Muscle of leg (tissue), 11 donors: Measurements from ENCODE around the gene TTC1. TPM values are rescaled to one million over a fixed set of nuclear protein-coding genes. Genes with fewer than 3 reads are reported as not detected.

ENCODE experiments used
- DNase-seq: peaks from one replicate; pipeline ENCODE4 v3.0.0; 2013
- H3K27ac ChIP-seq: one replicate; pipeline ENCODE4 v1.5.1; 2013; ENCODE audit warnings: mild to moderate bottlenecking, low read length, control low read depth
- H3K27me3 ChIP-seq: one replicate; pipeline ENCODE4 v1.6.1; 2013; ENCODE audit warnings: low read length; ENCODE audit not compliant: control insufficient read depth, insufficient read depth
- H3K36me3 ChIP-seq: one replicate; pipeline ENCODE4 v1.6.1; 2013; ENCODE audit warnings: low read length; ENCODE audit not compliant: control insufficient read depth, insufficient read depth
- H3K4me1 ChIP-seq: one replicate; pipeline ENCODE4 v1.6.1; 2013; ENCODE audit warnings: low read length; ENCODE audit not compliant: control insufficient read depth, insufficient read depth
- H3K4me3 ChIP-seq: one replicate; pipeline ENCODE4 v1.5.1; 2013; ENCODE audit warnings: low read length, control low read depth
- H3K9me3 ChIP-seq: replicated peaks from 2 replicates; pipeline ENCODE4 v1.6.1; 2013; ENCODE audit warnings: low read depth, low read length; ENCODE audit not compliant: control insufficient read depth
- WGBS: methylation state at CpG from one replicate; pipeline ENCODE4 v1.1.5; 2013; ENCODE audit warnings: missing lambda C conversion rate; ENCODE audit not compliant: insufficient coverage; 5-methylcytosine and 5-hydroxymethylcytosine counted together
- polyA plus RNA-seq, 8 donors: library from polyadenylated mRNA; unstranded; fragments of 120-200 nt; gene quantifications; one replicate each; pipeline versions ENCODE4 v1.2.1 to v1.2.3, GENCODE V29; 2013; ENCODE audit warnings: inconsistent platforms in 1 of 8, low replicate concordance in 1 of 8; ENCODE audit not compliant: insufficient read length in 8 of 8, insufficient read depth in 1 of 8
- total RNA-seq: library from RNA; stranded (reverse); fragments of 120-200 nt; gene quantifications from one replicate; pipeline ENCODE4 v1.2.4, GENCODE V29; 2013

The TTC1 gene
- total and polyA plus RNA-seq, 9 donors: 41.3 to 47.5 (median 44.4) TPM

DNA sequence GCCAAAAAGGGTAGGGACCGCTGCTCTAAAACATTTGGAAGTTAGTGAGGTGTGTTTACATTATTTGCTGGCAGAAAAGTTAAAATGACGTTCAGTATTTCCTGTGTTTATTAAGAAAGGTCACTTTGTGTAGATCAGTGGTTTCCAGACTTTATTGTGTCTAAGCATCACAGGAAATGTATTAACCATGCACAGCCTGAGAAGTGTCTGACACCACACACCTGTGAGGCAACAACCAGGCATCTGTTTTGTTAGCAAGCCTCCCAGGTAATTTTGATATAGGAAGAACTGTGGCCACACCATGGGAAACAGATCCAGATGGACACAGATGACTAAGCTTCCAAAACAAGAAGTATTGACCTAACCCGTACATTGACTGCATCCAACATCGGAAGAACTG is 12.0 kb downstream of the TTC1 start:
- no peak for DNase-seq
- H3K36me3 ChIP-seq: peaks cover 25% of the 10 kb centered on the region
- H3K4me3 ChIP-seq: no peak overlapping the region
- H3K4me1 ChIP-seq: no peaks in the 10 kb centered on the region
- no peaks in the 10 kb centered on the region for H3K9me3 ChIP-seq
- H3K27me3 ChIP-seq: no peaks in the 10 kb centered on the region
- 47% methylated on average over 2 of the region's 4 CpGs for WGBS
- no peak overlapping the region for H3K27ac ChIP-seq

- no CpG with 5 or more reads among the region's 3 CpGs for WGBS
- peak; percentile 80 for DNase-seq
- H3K4me3 ChIP-seq: no peak overlapping the region
- H3K9me3 ChIP-seq: no peaks in the 10 kb centered on the region
- H3K27me3 ChIP-seq: no peaks in the 10 kb centered on the region
- H3K4me1 ChIP-seq: no peaks in the 10 kb centered on the region
- no peak overlapping the region for H3K27ac ChIP-seq
- H3K36me3 ChIP-seq: peaks cover 25% of the 10 kb centered on the region
These were observed 13.0 kb downstream of the TTC1 start for GRCh38 chr5:160021831-160022446.

GRCh38 chr5:160023007-160023907 is 14.3 kb downstream of the TTC1 start:
- DNase-seq: no peak
- Histone ChIP-seq H3K9me3 (no peaks in the 10 kb centered on the region), H3K27ac (no peak overlapping the region), H3K4me3 (no peak overlapping the region), H3K36me3 (peaks cover 17% of the 10 kb centered on the region), H3K4me1 (no peaks in the 10 kb centered on the region), H3K27me3 (no peaks in the 10 kb centered on the region)
- WGBS: 87% methylated on average over 3 of the region's 11 CpGs

DNA sequence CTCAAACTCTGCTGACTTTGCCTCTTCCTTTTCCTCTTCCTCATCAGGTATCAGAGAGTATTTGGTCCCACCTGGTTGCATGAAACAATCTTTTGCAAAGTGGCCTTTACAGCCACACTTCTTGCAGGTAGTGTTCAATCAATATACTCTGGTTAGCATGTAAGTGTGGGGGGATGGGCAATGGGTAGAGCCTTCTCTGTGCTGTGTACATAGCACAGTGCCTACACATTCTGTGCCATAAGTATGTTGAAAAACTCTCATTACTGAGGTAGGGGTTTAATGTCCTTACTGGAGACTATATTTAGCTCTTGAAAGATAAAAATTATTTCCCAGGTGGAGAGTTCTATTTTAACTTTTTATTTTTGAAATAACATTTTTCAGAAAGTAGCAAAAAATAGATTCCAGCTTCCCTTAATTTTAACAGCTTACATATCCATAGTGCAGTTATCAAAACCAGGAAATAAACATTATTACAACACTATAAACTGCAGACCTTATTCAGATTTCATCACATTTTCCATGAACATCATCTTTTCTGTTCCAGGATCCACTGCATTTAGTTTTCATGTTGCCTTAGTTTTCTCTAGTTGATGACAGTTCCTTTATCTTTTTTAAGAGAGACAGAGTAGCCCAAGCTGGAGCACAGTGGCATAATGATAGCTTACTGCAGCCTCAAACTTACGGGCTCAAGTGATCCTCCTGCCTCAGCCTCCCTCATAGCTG is 15.1 kb downstream of the TTC1 start:
- H3K36me3 ChIP-seq: peaks cover 21% of the 10 kb centered on the region
- no peaks in the 10 kb centered on the region for H3K27me3 ChIP-seq
- no peak overlapping the region for H3K4me3 ChIP-seq
- no peaks in the 10 kb centered on the region for H3K9me3 ChIP-seq
- no peaks in the 10 kb centered on the region for H3K4me1 ChIP-seq
- peak; percentile 42 for DNase-seq
- H3K27ac ChIP-seq: no peak overlapping the region
- no CpG with 5 or more reads among the region's 1 CpG for WGBS

GRCh38 chr5:160029004-160029403 is 20.1 kb downstream of the TTC1 start:
- DNase-seq: no peak
- H3K27me3 ChIP-seq: no peaks in the 10 kb centered on the region
- H3K9me3 ChIP-seq: no peaks in the 10 kb centered on the region
- H3K27ac ChIP-seq: no peak overlapping the region
- H3K36me3 ChIP-seq: peaks cover 19% of the 10 kb centered on the region
- H3K4me3 ChIP-seq: no peak overlapping the region
- no peaks in the 10 kb centered on the region for H3K4me1 ChIP-seq
- WGBS: no CpG with 5 or more reads among the region's 1 CpG

DNA sequence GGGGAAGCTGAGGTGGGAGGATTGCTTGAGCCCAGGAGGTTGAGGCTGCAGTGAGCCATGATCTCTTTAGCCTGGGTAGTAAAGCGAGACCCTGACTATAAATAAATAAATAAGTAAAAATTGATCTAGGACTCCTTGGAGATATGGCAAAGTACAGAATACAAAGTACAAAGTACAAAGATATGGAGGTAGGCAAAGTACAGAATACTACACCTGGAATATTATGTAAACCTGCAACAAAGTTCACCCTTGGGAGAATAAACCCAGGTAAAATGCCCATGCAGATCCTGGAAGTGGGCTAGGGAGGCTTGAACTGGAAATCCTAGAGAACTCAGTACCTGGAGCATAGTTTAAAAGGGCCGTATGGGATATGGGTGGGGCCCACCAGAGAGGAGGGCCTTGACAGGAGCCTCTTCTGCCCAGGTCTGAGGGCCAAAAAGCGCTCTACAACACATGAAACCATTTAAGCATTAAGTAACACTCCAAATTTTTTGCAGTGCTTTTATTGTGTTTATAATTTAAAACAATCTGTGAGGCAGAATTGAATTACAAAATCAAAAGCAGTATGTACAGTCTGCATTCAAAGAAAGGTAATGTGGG is 20.7 kb downstream of the TTC1 start:
- H3K4me3 ChIP-seq: no peak overlapping the region
- no peak for DNase-seq
- H3K4me1 ChIP-seq: no peaks in the 10 kb centered on the region
- WGBS: no CpG with 5 or more reads among the region's 3 CpGs
- no peaks in the 10 kb centered on the region for H3K27me3 ChIP-seq
- peaks cover 17% of the 10 kb centered on the region for H3K36me3 ChIP-seq
- no peak overlapping the region for H3K27ac ChIP-seq
- H3K9me3 ChIP-seq: no peaks in the 10 kb centered on the region

- H3K4me3 ChIP-seq: no peak overlapping the region
- H3K36me3 ChIP-seq: peaks cover 21% of the 10 kb centered on the region
- H3K9me3 ChIP-seq: no peaks in the 10 kb centered on the region
- no peaks in the 10 kb centered on the region for H3K4me1 ChIP-seq
- peak; percentile 21 for DNase-seq
- no CpG with 5 or more reads among the region's 3 CpGs for WGBS
- H3K27ac ChIP-seq: no peak overlapping the region
- no peaks in the 10 kb centered on the region for H3K27me3 ChIP-seq
These were observed 21.9 kb downstream of the TTC1 start for GRCh38 chr5:160030631-160031377.

- Histone ChIP-seq H3K27me3 (no peaks in the 10 kb centered on the region), H3K27ac (no peak overlapping the region), H3K4me3 (no peak overlapping the region), H3K36me3 (peaks cover 27% of the 10 kb centered on the region), H3K9me3 (no peaks in the 10 kb centered on the region), H3K4me1 (no peaks in the 10 kb centered on the region)
- DNase-seq: no peak
- WGBS: 100% methylated on average over 1 of the region's 4 CpGs
These were observed 24.8 kb downstream of the TTC1 start for GRCh38 chr5:160033546-160034252.

DNA sequence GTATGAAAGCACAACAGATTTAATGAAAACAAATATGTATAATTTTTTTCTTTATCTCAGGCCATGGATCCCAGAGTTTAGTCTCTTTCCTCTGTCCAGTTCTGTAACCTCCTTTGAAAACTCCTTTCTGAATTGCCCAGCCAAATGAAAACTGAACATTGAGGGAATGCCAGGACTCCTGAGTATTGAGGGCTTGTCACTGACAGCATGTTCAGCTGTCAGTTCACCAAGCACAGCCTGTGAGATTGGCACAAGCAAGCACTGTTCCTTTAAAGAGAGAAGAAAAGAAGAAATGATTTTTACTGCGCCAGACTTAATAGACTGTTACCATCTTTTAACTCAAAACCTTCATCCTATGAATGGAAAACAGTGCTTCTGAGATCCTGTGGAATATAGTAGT is 27.3 kb downstream of the TTC1 start:
- WGBS: no CpG with 5 or more reads among the region's 1 CpG
- no peak for DNase-seq
- H3K36me3 ChIP-seq: peaks cover 31% of the 10 kb centered on the region
- no peak overlapping the region for H3K4me3 ChIP-seq
- H3K27ac ChIP-seq: no peak overlapping the region
- no peaks in the 10 kb centered on the region for H3K27me3 ChIP-seq
- H3K4me1 ChIP-seq: no peaks in the 10 kb centered on the region
- no peaks in the 10 kb centered on the region for H3K9me3 ChIP-seq
